Panc1 (cell line): ENCODE measurements around the gene UPK1B.

ENCODE experiments used
- POLR2AphosphoS5 ChIP-seq: IDR thresholded peaks from 2 replicates; pipeline ENCODE4 v1.6.1; 2012; ENCODE audit warnings: mild to moderate bottlenecking, low read depth, low read length, moderate library complexity
- SIN3A ChIP-seq: IDR thresholded peaks from 2 replicates; pipeline ENCODE4 v1.6.1; 2012; ENCODE audit warnings: low read depth, mild to moderate bottlenecking, low read length, moderate library complexity, borderline replicate concordance; ENCODE audit not compliant: insufficient read depth
- TCF7L2 ChIP-seq: IDR thresholded peaks from 2 replicates; pipeline ENCODE4 v1.6.1; 2011; ENCODE audit warnings: mild to moderate bottlenecking, low read depth, low read length, inconsistent platforms
- TF ChIP-seq, protein P1 (sequence below): fragments of 450-650 bp; IDR thresholded peaks from 2 replicates; pipeline ENCODE4 v1.5.1; 2017; ENCODE audit warnings: mild to moderate bottlenecking
- TF ChIP-seq, protein P2 (sequence below), 2 experiments: IDR thresholded peaks; 2 replicates each; pipeline ENCODE4 v1.6.1; 2011 to 2012; ENCODE audit warnings: low read depth in 2 of 2, control low read depth in 1 of 2, low read length in 1 of 2, mild to moderate bottlenecking in 1 of 2, moderate library complexity in 1 of 2; ENCODE audit not compliant: insufficient read depth in 1 of 2

DNA sequence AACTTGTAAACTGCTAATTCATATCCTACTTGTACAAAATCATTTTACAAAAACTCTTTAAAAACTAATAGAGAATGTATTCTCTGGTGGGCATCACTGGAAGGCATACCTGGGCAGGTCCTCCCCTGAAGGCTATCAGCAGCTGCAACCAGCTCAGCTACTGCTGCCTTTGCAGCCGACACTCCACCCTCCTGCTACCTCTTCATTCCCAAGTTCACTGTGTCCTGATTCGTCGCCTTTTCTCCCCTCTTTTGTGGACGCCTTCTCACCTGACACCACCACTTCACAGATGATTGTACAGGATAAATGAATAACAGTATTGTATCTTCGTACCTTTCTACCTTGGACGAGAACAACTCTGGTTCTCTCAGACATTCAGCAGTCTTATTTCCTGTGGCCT lies 38.4 kb downstream of the UPK1B start:
- TF ChIP-seq, protein P1, sequence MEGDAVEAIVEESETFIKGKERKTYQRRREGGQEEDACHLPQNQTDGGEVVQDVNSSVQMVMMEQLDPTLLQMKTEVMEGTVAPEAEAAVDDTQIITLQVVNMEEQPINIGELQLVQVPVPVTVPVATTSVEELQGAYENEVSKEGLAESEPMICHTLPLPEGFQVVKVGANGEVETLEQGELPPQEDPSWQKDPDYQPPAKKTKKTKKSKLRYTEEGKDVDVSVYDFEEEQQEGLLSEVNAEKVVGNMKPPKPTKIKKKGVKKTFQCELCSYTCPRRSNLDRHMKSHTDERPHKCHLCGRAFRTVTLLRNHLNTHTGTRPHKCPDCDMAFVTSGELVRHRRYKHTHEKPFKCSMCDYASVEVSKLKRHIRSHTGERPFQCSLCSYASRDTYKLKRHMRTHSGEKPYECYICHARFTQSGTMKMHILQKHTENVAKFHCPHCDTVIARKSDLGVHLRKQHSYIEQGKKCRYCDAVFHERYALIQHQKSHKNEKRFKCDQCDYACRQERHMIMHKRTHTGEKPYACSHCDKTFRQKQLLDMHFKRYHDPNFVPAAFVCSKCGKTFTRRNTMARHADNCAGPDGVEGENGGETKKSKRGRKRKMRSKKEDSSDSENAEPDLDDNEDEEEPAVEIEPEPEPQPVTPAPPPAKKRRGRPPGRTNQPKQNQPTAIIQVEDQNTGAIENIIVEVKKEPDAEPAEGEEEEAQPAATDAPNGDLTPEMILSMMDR: no peak
- TF ChIP-seq POLR2AphosphoS5: no peak
- no peak for TF ChIP-seq TCF7L2
- no peak for TF ChIP-seq SIN3A
- TF ChIP-seq, protein P2, sequence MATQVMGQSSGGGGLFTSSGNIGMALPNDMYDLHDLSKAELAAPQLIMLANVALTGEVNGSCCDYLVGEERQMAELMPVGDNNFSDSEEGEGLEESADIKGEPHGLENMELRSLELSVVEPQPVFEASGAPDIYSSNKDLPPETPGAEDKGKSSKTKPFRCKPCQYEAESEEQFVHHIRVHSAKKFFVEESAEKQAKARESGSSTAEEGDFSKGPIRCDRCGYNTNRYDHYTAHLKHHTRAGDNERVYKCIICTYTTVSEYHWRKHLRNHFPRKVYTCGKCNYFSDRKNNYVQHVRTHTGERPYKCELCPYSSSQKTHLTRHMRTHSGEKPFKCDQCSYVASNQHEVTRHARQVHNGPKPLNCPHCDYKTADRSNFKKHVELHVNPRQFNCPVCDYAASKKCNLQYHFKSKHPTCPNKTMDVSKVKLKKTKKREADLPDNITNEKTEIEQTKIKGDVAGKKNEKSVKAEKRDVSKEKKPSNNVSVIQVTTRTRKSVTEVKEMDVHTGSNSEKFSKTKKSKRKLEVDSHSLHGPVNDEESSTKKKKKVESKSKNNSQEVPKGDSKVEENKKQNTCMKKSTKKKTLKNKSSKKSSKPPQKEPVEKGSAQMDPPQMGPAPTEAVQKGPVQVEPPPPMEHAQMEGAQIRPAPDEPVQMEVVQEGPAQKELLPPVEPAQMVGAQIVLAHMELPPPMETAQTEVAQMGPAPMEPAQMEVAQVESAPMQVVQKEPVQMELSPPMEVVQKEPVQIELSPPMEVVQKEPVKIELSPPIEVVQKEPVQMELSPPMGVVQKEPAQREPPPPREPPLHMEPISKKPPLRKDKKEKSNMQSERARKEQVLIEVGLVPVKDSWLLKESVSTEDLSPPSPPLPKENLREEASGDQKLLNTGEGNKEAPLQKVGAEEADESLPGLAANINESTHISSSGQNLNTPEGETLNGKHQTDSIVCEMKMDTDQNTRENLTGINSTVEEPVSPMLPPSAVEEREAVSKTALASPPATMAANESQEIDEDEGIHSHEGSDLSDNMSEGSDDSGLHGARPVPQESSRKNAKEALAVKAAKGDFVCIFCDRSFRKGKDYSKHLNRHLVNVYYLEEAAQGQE (IDR thresholded peaks at IDR 0.05; ENCODE audit: insufficient read depth in 1 of 2, low read depth in 2 of 2, low read length in 1 of 2): no peak
